ENCODE data around the gene EWSR1. TPM values are rescaled to one million over a fixed set of nuclear protein-coding genes. Genes with fewer than 3 reads are reported as not detected.

EWSR1 gene
- total RNA-seq, 1 donor from 2014 or later, result 199 TPM

- Mint-ChIP-seq H3K27ac (ENCODE audit: unreplicated experiment) (no peak overlapping the region), H3K4me3 (ENCODE audit: unreplicated experiment) (no peak overlapping the region), H3K9me3 (ENCODE audit: unreplicated experiment) (no peaks in the 10 kb centered on the region), H3K27me3 (ENCODE audit: low read depth, unreplicated experiment) (no peaks in the 10 kb centered on the region), H3K36me3 (ENCODE audit: low read depth, unreplicated experiment) (peaks cover 35% of the 10 kb centered on the region), H3K4me1 (ENCODE audit: low read depth, unreplicated experiment) (peaks cover 3% of the 10 kb centered on the region)
- no peak for TF ChIP-seq EZH2 (IDR thresholded peaks at IDR 0.05; ENCODE audit: insufficient read depth, low read length)
- TF ChIP-seq CTCF (IDR thresholded peaks at IDR 0.05; ENCODE audit: insufficient read depth, low read depth, low read length), result no peak
- no peak overlapping the region for H3K27ac ChIP-seq (ENCODE audit: low read depth, low read length)
- no peaks in the 10 kb centered on the region for H3K79me2 ChIP-seq (ENCODE audit: insufficient read depth, low read length)
- DNase-seq (ENCODE audit: low read depth) (no peak), FAIRE-seq (no peak)
- H3K4me3 ChIP-seq (ENCODE audit: insufficient read depth, low read depth, low read length), result no peak overlapping the region
- no peaks in the 10 kb centered on the region for H3K27me3 ChIP-seq (ENCODE audit: insufficient read depth, low read length)
- H3K9me3 ChIP-seq (ENCODE audit: insufficient read depth, low read depth, low read length), result no peaks in the 10 kb centered on the region
- H3K4me1 ChIP-seq (ENCODE audit: insufficient read depth, low read length), result peaks cover under 1% of the 10 kb centered on the region
- peaks cover 23% of the 10 kb centered on the region for H3K36me3 ChIP-seq (ENCODE audit: insufficient read depth, low read length)
- no peak overlapping the region for H2AFZ ChIP-seq (ENCODE audit: low read depth, low read length)
- peaks cover 33% of the 10 kb centered on the region for H4K20me1 ChIP-seq (ENCODE audit: insufficient read depth, low read length)
- H3K9ac ChIP-seq (ENCODE audit: low read length), result no peak overlapping the region
- no peak overlapping the region for H3K4me2 ChIP-seq (ENCODE audit: low read length)
Measured at GRCh38 chr22:29337631-29338284, 69.7 kb downstream of the EWSR1 start.

GRCh38 chr22:29338398-29338797 is 70.3 kb downstream of the EWSR1 start:
- no peaks in the 10 kb centered on the region for H3K79me2 ChIP-seq (ENCODE audit: insufficient read depth, low read length)
- peaks cover 23% of the 10 kb centered on the region for H3K36me3 ChIP-seq (ENCODE audit: insufficient read depth, low read length)
- no peaks in the 10 kb centered on the region for H3K27me3 ChIP-seq (ENCODE audit: insufficient read depth, low read length)
- no peak overlapping the region for H2AFZ ChIP-seq (ENCODE audit: low read depth, low read length)
- H3K4me1 ChIP-seq (ENCODE audit: insufficient read depth, low read length), result peaks cover 7% of the 10 kb centered on the region
- no peaks in the 10 kb centered on the region for H3K9me3 Mint-ChIP-seq (ENCODE audit: unreplicated experiment)
- H3K9me3 ChIP-seq (ENCODE audit: insufficient read depth, low read depth, low read length), result no peaks in the 10 kb centered on the region
- H3K4me2 ChIP-seq (ENCODE audit: low read length), result no peak overlapping the region
- no peak for FAIRE-seq
- peaks cover 3% of the 10 kb centered on the region for H3K4me1 Mint-ChIP-seq (ENCODE audit: low read depth, unreplicated experiment)
- no peak overlapping the region for H3K9ac ChIP-seq (ENCODE audit: low read length)
- H3K27ac ChIP-seq (ENCODE audit: low read depth, low read length), result no peak overlapping the region
- no peak overlapping the region for H3K4me3 ChIP-seq (ENCODE audit: insufficient read depth, low read depth, low read length)
- peaks cover 39% of the 10 kb centered on the region for H4K20me1 ChIP-seq (ENCODE audit: insufficient read depth, low read length)
- no peak for DNase-seq (ENCODE audit: low read depth)
- no peak overlapping the region for H3K4me3 Mint-ChIP-seq (ENCODE audit: unreplicated experiment)
- H3K27ac Mint-ChIP-seq (ENCODE audit: unreplicated experiment), result no peak overlapping the region
- TF ChIP-seq CTCF (IDR thresholded peaks at IDR 0.05; ENCODE audit: insufficient read depth, low read depth, low read length) (no peak), EZH2 (IDR thresholded peaks at IDR 0.05; ENCODE audit: insufficient read depth, low read length) (no peak)
- H3K27me3 Mint-ChIP-seq (ENCODE audit: low read depth, unreplicated experiment), result no peaks in the 10 kb centered on the region
- peaks cover 38% of the 10 kb centered on the region for H3K36me3 Mint-ChIP-seq (ENCODE audit: low read depth, unreplicated experiment)

All from astrocyte (in vitro differentiated cells and primary cell).